ENCODE results near the gene RALGAPA2.

RALGAPA2 gene

DNA sequence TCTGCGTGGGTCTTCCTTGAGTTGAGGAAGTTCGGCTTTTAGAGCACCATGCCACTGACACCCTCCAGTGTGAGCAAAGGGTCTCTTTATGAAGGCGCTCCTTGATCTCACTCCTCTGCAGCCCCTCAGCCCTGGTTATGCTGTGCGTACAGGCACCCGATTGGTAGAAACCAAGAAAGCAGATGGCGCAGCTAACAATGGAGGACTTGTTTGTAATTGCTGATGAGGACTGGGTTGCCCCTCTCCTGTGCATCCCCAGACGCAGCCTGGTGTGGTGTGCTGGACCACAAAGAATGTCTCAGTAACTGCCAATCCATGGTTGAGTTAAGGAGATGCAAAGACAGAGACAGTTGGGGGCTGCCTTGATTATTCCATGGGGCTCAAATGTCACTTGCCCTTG, 314.3 kb downstream of the RALGAPA2 start:
- H3K27ac ChIP-seq (replicated peaks), result no peak overlapping the region

DNA sequence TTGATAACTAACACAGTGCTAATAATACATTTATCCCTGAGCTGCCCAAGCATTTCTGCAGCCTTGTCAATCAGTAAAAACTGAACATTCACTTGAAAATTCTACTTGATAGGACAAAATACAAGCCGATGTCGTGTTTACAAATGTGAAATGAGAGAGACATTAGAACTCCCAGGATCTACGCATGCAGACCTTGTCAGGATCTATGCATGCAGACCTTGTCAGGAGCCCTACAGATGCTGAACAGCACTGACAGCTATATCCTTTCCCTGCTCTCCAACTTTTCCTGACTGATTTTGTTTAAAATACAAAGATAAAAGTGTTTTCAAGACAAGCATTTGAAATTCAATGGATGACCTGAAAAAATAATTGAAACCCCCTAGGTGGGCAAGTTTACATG, 315.6 kb downstream of the RALGAPA2 start:
- Histone ChIP-seq H3K4me3 (replicated peaks; ENCODE audit: insufficient read depth, low read length) (no peak overlapping the region), H3K27ac (replicated peaks) (no peak overlapping the region), H3K27me3 (ENCODE audit: insufficient read depth, poor library complexity, severe bottlenecking) (no peaks in the 10 kb centered on the region)
- DNase-seq (ENCODE audit: low read depth in 1 of 2, low spot score in 1 of 2), result no peak
- TF ChIP-seq POLR2AphosphoS5 (IDR thresholded peaks at IDR 0.05; ENCODE audit: low read depth) (no peak), SPI1 (IDR thresholded peaks at IDR 0.05; ENCODE audit: borderline replicate concordance, low read depth) (no peak), GABPA (IDR thresholded peaks at IDR 0.05; ENCODE audit: low read depth) (no peak)
- TF ChIP-seq, protein P1, sequence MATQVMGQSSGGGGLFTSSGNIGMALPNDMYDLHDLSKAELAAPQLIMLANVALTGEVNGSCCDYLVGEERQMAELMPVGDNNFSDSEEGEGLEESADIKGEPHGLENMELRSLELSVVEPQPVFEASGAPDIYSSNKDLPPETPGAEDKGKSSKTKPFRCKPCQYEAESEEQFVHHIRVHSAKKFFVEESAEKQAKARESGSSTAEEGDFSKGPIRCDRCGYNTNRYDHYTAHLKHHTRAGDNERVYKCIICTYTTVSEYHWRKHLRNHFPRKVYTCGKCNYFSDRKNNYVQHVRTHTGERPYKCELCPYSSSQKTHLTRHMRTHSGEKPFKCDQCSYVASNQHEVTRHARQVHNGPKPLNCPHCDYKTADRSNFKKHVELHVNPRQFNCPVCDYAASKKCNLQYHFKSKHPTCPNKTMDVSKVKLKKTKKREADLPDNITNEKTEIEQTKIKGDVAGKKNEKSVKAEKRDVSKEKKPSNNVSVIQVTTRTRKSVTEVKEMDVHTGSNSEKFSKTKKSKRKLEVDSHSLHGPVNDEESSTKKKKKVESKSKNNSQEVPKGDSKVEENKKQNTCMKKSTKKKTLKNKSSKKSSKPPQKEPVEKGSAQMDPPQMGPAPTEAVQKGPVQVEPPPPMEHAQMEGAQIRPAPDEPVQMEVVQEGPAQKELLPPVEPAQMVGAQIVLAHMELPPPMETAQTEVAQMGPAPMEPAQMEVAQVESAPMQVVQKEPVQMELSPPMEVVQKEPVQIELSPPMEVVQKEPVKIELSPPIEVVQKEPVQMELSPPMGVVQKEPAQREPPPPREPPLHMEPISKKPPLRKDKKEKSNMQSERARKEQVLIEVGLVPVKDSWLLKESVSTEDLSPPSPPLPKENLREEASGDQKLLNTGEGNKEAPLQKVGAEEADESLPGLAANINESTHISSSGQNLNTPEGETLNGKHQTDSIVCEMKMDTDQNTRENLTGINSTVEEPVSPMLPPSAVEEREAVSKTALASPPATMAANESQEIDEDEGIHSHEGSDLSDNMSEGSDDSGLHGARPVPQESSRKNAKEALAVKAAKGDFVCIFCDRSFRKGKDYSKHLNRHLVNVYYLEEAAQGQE (IDR thresholded peaks at IDR 0.05; ENCODE audit: insufficient replicate concordance, low read depth), result no peak
- TF ChIP-seq, protein P2, sequence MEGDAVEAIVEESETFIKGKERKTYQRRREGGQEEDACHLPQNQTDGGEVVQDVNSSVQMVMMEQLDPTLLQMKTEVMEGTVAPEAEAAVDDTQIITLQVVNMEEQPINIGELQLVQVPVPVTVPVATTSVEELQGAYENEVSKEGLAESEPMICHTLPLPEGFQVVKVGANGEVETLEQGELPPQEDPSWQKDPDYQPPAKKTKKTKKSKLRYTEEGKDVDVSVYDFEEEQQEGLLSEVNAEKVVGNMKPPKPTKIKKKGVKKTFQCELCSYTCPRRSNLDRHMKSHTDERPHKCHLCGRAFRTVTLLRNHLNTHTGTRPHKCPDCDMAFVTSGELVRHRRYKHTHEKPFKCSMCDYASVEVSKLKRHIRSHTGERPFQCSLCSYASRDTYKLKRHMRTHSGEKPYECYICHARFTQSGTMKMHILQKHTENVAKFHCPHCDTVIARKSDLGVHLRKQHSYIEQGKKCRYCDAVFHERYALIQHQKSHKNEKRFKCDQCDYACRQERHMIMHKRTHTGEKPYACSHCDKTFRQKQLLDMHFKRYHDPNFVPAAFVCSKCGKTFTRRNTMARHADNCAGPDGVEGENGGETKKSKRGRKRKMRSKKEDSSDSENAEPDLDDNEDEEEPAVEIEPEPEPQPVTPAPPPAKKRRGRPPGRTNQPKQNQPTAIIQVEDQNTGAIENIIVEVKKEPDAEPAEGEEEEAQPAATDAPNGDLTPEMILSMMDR (IDR thresholded peaks at IDR 0.05; ENCODE audit: insufficient read depth, low read length), result no peak

More for the DNA sequence above, 314.3 kb downstream of the RALGAPA2 start:
- Histone ChIP-seq H3K4me3 (replicated peaks; ENCODE audit: insufficient read depth, low read length) (no peak overlapping the region), H3K27me3 (ENCODE audit: insufficient read depth, poor library complexity, severe bottlenecking) (no peaks in the 10 kb centered on the region)
- no peak for DNase-seq (ENCODE audit: low read depth in 1 of 2, low spot score in 1 of 2)
- TF ChIP-seq, protein P2 (IDR thresholded peaks at IDR 0.05; ENCODE audit: insufficient read depth, low read length), result no peak
- TF ChIP-seq POLR2AphosphoS5 (IDR thresholded peaks at IDR 0.05; ENCODE audit: low read depth), result no peak
- TF ChIP-seq, protein P1 (IDR thresholded peaks at IDR 0.05; ENCODE audit: insufficient replicate concordance, low read depth), result no peak
- no peak for TF ChIP-seq SPI1 (IDR thresholded peaks at IDR 0.05; ENCODE audit: borderline replicate concordance, low read depth)
- no peak for TF ChIP-seq GABPA (IDR thresholded peaks at IDR 0.05; ENCODE audit: low read depth)

DNA sequence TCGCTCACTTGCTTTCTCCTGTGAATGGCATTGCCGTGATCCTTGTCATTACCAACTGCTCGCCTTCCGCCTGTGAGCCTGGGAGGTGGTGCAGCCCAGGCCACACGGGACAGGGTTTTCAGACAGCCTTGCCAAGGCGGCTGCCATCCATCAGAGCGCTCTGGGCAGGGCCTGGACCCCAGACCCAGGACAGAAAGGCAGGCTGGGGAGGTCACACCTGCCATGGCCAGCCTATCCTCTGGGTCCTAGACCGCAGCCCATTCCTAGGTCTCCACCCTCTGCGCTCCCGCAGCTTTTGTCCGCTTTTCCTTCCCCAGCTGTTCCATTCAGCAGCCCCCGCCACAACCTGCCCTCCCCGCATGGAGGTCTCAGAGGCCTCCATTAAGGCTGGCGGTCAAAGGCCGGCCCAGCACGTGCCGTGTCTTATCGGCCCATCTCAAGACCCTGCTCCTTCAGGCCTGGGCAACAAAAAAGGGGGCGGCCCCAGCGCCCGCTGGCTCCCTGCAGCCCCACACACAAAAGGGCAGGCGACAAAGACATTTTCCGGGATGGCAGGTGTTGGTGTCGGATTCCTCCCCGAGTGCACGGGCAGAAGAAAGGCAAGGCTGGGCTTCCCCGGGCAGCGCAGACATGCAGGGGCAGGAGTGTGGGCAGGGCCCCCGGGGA, 316.4 kb downstream of the RALGAPA2 start:
- Histone ChIP-seq H3K27ac (replicated peaks) (no peak overlapping the region), H3K27me3 (ENCODE audit: insufficient read depth, poor library complexity, severe bottlenecking) (no peaks in the 10 kb centered on the region), H3K4me3 (replicated peaks; ENCODE audit: insufficient read depth, low read length) (no peak overlapping the region)
- TF ChIP-seq, protein P2 (IDR thresholded peaks at IDR 0.05; ENCODE audit: insufficient read depth, low read length), result no peak
- TF ChIP-seq SPI1 (IDR thresholded peaks at IDR 0.05; ENCODE audit: borderline replicate concordance, low read depth) (no peak), POLR2AphosphoS5 (IDR thresholded peaks at IDR 0.05; ENCODE audit: low read depth) (no peak), GABPA (IDR thresholded peaks at IDR 0.05; ENCODE audit: low read depth) (no peak)
- TF ChIP-seq, protein P1 (IDR thresholded peaks at IDR 0.05; ENCODE audit: insufficient replicate concordance, low read depth), result no peak
- DNase-seq (ENCODE audit: low read depth in 1 of 2, low spot score in 1 of 2), result no peak

All from HL-60 (cell line).